Measurements from ENCODE around the gene ENO2.

GRCh38 chr12:6946920-6947374 is 32.6 kb downstream of the ENO2 start:
- TF ChIP-seq CTCF (IDR thresholded peaks at IDR 0.05) (no peak), REST (IDR thresholded peaks at IDR 0.05; ENCODE audit: insufficient read depth in 1 of 2, low read depth in 2 of 2, low read length in 1 of 2) (no peak), POLR2AphosphoS5 (IDR thresholded peaks at IDR 0.05; ENCODE audit: low read depth, low read length) (no peak), TCF7L2 (IDR thresholded peaks at IDR 0.05; ENCODE audit: low read depth, low read length) (no peak), SIN3A (IDR thresholded peaks at IDR 0.05; ENCODE audit: borderline replicate concordance, insufficient read depth, low read depth, low read length) (no peak)
